WTC11 (cell line): Measurements from ENCODE around the gene SEMA4C. TPM values are rescaled to one million over a fixed set of nuclear protein-coding genes. Genes with fewer than 3 reads are reported as not detected.

Experiments used
- ATAC-seq: fragments of 200-7000 bp; cut with Tn5 transposase; 2 replicates; pipeline ENCODE4 v1.10.0; 2021; ENCODE audit warnings: mild to moderate bottlenecking, moderate library complexity
- CTCF ChIA-PET: fragments of 300-600 bp; sonication (Branson Sonifier 250); formaldehyde crosslinking; loops from one replicate; lab custom pipeline; 2021; ENCODE audit warnings: antibody characterized with exemption; lab: Charles Lee
- POLR2A ChIA-PET: fragments of 350-600 bp; sonication (Branson Sonifier 250); formaldehyde crosslinking; loops from one replicate; lab custom pipeline; 2021; ENCODE audit warnings: antibody characterized with exemption; lab: Charles Lee
- DNase-seq: peaks from one replicate; pipeline ENCODE4 v3.0.0; 2021; ENCODE audit warnings: low spot score
- H3K27ac Mint-ChIP-seq: 2 replicates; pipeline ENCODE4 v1.8.0; 2021; ENCODE audit warnings: mixed read lengths
- H3K27me3 Mint-ChIP-seq: 2 replicates; pipeline ENCODE4 v1.8.0; 2021; ENCODE audit warnings: low read depth, mild to moderate bottlenecking, moderate library complexity, mixed read lengths
- H3K36me3 Mint-ChIP-seq: 2 replicates; pipeline ENCODE4 v1.8.0; 2021; ENCODE audit warnings: mixed read lengths
- H3K4me1 Mint-ChIP-seq: 2 replicates; pipeline ENCODE4 v1.8.0; 2022; ENCODE audit warnings: mixed read lengths
- H3K4me3 Mint-ChIP-seq: 2 replicates; pipeline ENCODE4 v1.8.0; 2021; ENCODE audit warnings: mild to moderate bottlenecking, moderate library complexity, mixed read lengths
- H3K9me3 Mint-ChIP-seq: 2 replicates; pipeline ENCODE4 v1.8.0; 2021; ENCODE audit warnings: mixed read lengths
- AR ChIP-seq: fragments of 250-450 bp; sonication (Bioruptor Pico); IDR thresholded peaks from 2 replicates; pipeline ENCODE4 v1.9.0; 2021; ENCODE audit warnings: mild to moderate bottlenecking
- E2F4 ChIP-seq: sonication (generic); formaldehyde crosslinking; IDR thresholded peaks from 2 replicates; pipeline ENCODE4 v1.8.1; 2022; ENCODE audit warnings: low read depth, mild to moderate bottlenecking, moderate library complexity, missing genetic modification reagents, borderline replicate concordance
- E2F5 ChIP-seq: sonication (generic); formaldehyde crosslinking; IDR thresholded peaks from 2 replicates; pipeline ENCODE4 v1.8.1; 2022; ENCODE audit warnings: mild to moderate bottlenecking, moderate library complexity, missing genetic modification reagents
- ELF4 ChIP-seq: sonication (generic); formaldehyde crosslinking; IDR thresholded peaks from 2 replicates; pipeline ENCODE4 v1.8.1; 2022; ENCODE audit warnings: low read depth, mild to moderate bottlenecking, moderate library complexity, missing genetic modification reagents
- ETV6 ChIP-seq: sonication (generic); formaldehyde crosslinking; IDR thresholded peaks from 2 replicates; pipeline ENCODE4 v1.8.1; 2022; ENCODE audit warnings: mild to moderate bottlenecking, missing genetic modification reagents
- GABPB1 ChIP-seq: sonication (generic); formaldehyde crosslinking; IDR thresholded peaks from 2 replicates; pipeline ENCODE4 v1.8.1; 2023; ENCODE audit warnings: mild to moderate bottlenecking, missing genetic modification reagents
- JAZF1 ChIP-seq: fragments of 250-450 bp; sonication (Bioruptor Pico); IDR thresholded peaks from 2 replicates; pipeline ENCODE4 v1.9.0; 2021; ENCODE audit warnings: moderate library complexity, mild to moderate bottlenecking, inconsistent platforms
- KAT7 ChIP-seq: sonication (generic); formaldehyde crosslinking; IDR thresholded peaks from 2 replicates; pipeline ENCODE4 v1.8.1; 2023; ENCODE audit warnings: missing genetic modification reagents, mild to moderate bottlenecking, borderline replicate concordance
- MAX ChIP-seq: sonication (generic); formaldehyde crosslinking; IDR thresholded peaks from 2 replicates; pipeline ENCODE4 v1.8.0; 2022; ENCODE audit warnings: mild to moderate bottlenecking, missing genetic modification reagents
- NFATC4 ChIP-seq: fragments of 250-450 bp; sonication (Bioruptor Pico); IDR thresholded peaks from 2 replicates; pipeline ENCODE4 v1.9.0; 2021; ENCODE audit warnings: mild to moderate bottlenecking
- NR2C2 ChIP-seq: sonication (generic); formaldehyde crosslinking; IDR thresholded peaks from 2 replicates; pipeline ENCODE4 v1.8.0; 2022; ENCODE audit warnings: mild to moderate bottlenecking, missing genetic modification reagents
- PRRX2 ChIP-seq: fragments of 250-450 bp; sonication (Bioruptor Pico); IDR thresholded peaks from 2 replicates; pipeline ENCODE4 v1.8.0; 2021; ENCODE audit warnings: mild to moderate bottlenecking
- SMAD4 ChIP-seq: sonication (generic); formaldehyde crosslinking; IDR thresholded peaks from 2 replicates; pipeline ENCODE4 v1.8.0; 2022; ENCODE audit warnings: mild to moderate bottlenecking, missing genetic modification reagents
- SP1 ChIP-seq: sonication (generic); formaldehyde crosslinking; conservative IDR thresholded peaks from 2 replicates; pipeline ENCODE4 v1.8.1; 2022; ENCODE audit warnings: missing genetic modification reagents
- STAT6 ChIP-seq: sonication (generic); formaldehyde crosslinking; conservative IDR thresholded peaks from 2 replicates; pipeline ENCODE4 v1.8.1; 2023; ENCODE audit warnings: mild to moderate bottlenecking, low read depth, missing genetic modification reagents, moderate library complexity
- TCF7 ChIP-seq: sonication (generic); formaldehyde crosslinking; IDR thresholded peaks from 2 replicates; pipeline ENCODE4 v1.8.0; 2022; ENCODE audit warnings: mild to moderate bottlenecking, low read depth, missing genetic modification reagents, moderate library complexity
- TEAD4 ChIP-seq: sonication (generic); formaldehyde crosslinking; IDR thresholded peaks from 2 replicates; pipeline ENCODE4 v1.8.0; 2022; ENCODE audit warnings: mild to moderate bottlenecking, missing genetic modification reagents
- TP53 ChIP-seq: sonication (generic); formaldehyde crosslinking; IDR thresholded peaks from 2 replicates; pipeline ENCODE4 v1.8.1; 2023; ENCODE audit warnings: mild to moderate bottlenecking, missing genetic modification reagents
- USF1 ChIP-seq: sonication (generic); formaldehyde crosslinking; IDR thresholded peaks from 2 replicates; pipeline ENCODE4 v1.8.0; 2022; ENCODE audit warnings: mild to moderate bottlenecking, missing genetic modification reagents
- ZBTB21 ChIP-seq: sonication (generic); formaldehyde crosslinking; IDR thresholded peaks from 2 replicates; pipeline ENCODE4 v1.8.1; 2023; ENCODE audit warnings: mild to moderate bottlenecking, missing genetic modification reagents, borderline replicate concordance
- ZNF121 ChIP-seq: sonication (generic); formaldehyde crosslinking; IDR thresholded peaks from 2 replicates; pipeline ENCODE4 v1.8.0; 2023; ENCODE audit warnings: missing genetic modification reagents
- ZNF263 ChIP-seq: sonication (generic); formaldehyde crosslinking; IDR thresholded peaks from 2 replicates; pipeline ENCODE4 v1.8.1; 2022; ENCODE audit warnings: low read depth, mild to moderate bottlenecking, moderate library complexity, missing genetic modification reagents
- ZNF416 ChIP-seq: fragments of 250-450 bp; sonication (Bioruptor Pico); IDR thresholded peaks from 2 replicates; pipeline ENCODE4 v1.9.0; 2021; ENCODE audit warnings: mild to moderate bottlenecking, inconsistent platforms
- ZNF512 ChIP-seq: sonication (generic); formaldehyde crosslinking; IDR thresholded peaks from 2 replicates; pipeline ENCODE4 v1.8.1; 2022; ENCODE audit warnings: missing genetic modification reagents, borderline replicate concordance
- ZSCAN18 ChIP-seq: fragments of 250-450 bp; sonication (Bioruptor Pico); IDR thresholded peaks from 2 replicates; pipeline ENCODE4 v2.1.2; 2022; ENCODE audit warnings: mild to moderate bottlenecking, moderate library complexity
- total RNA-seq: library from RNA; stranded (reverse); gene quantifications from 3 replicates; pipeline ENCODE4 v1.2.3, GENCODE V29; 2021

The SEMA4C gene
- total RNA-seq, 1 experiment from 2014 or later: 81.6 TPM

GRCh38 chr2:96903318-96903717, 33.4 kb upstream of the SEMA4C start:
- TF ChIP-seq SMAD4: no peak
- TF ChIP-seq TP53: no peak
- no peak for TF ChIP-seq ETV6 (CRISPR knock-in tag)
- TF ChIP-seq JAZF1 (CRISPR knock-in tag): no peak
- no peak for TF ChIP-seq NFATC4
- no peak for TF ChIP-seq GABPB1
- no peak for TF ChIP-seq USF1
- TF ChIP-seq STAT6: no peak
- no peak for TF ChIP-seq NR2C2
- no peak for TF ChIP-seq TEAD4 (CRISPR knock-in tag)
- no peak for TF ChIP-seq AR (CRISPR knock-in tag)
- ATAC-seq (no peak), DNase-seq (no peak)
- Mint-ChIP-seq H3K4me1 (peaks cover 19% of the 10 kb centered on the region), H3K9me3 (no peaks in the 10 kb centered on the region), H3K36me3 (no peaks in the 10 kb centered on the region), H3K27ac (no peak overlapping the region), H3K4me3 (no peak overlapping the region), H3K27me3 (no peaks in the 10 kb centered on the region)
- POLR2A ChIA-PET: no interaction called here
- CTCF ChIA-PET: interaction anchor here (0.9 to 7.2 kb wide), 6 partner anchors 12 to 48 kb away, joined by 3 to 56 read pairs (median 8); partner anchors contain the start of gene ANKRD39

- CTCF ChIA-PET: interaction anchor here (0.7 to 2.1 kb wide), 5 partner anchors 21 to 109 kb away, joined by 3 to 8 read pairs (median 3); partner anchors contain the start of gene ANKRD39
- Mint-ChIP-seq H3K36me3 (no peaks in the 10 kb centered on the region), H3K4me3 (no peak overlapping the region), H3K9me3 (no peaks in the 10 kb centered on the region), H3K27me3 (no peaks in the 10 kb centered on the region; the same call in 1 of the 2 replicates), H3K27ac (no peak overlapping the region), H3K4me1 (peaks cover 17% of the 10 kb centered on the region)
- DNase-seq (no peak), ATAC-seq (no peak)
- POLR2A ChIA-PET: no interaction called here
- TF ChIP-seq E2F5 (CRISPR knock-in tag) (no peak), ZNF121 (CRISPR knock-in tag) (no peak), PRRX2 (no peak), ZNF416 (CRISPR knock-in tag) (no peak), ELF4 (CRISPR knock-in tag) (no peak), SP1 (CRISPR knock-in tag) (no peak), JAZF1 (CRISPR knock-in tag) (no peak), ETV6 (CRISPR knock-in tag) (no peak), MAX (CRISPR knock-in tag) (no peak), KAT7 (CRISPR knock-in tag) (no peak), ZNF512 (no peak), ZNF263 (CRISPR knock-in tag) (no peak), ZBTB21 (CRISPR knock-in tag) (no peak), TCF7 (CRISPR knock-in tag) (no peak), E2F4 (CRISPR knock-in tag) (no peak), ZSCAN18 (CRISPR knock-in tag) (no peak)
These were observed 30.4 kb upstream of the SEMA4C start for GRCh38 chr2:96900237-96900636.
